HL-60 (cell line): ENCODE measurements around the gene ZNF705A.

Experiments used
- GABPA ChIP-seq: IDR thresholded peaks from 2 replicates; pipeline ENCODE4 v1.6.1; 2012; ENCODE audit warnings: low read depth
- POLR2AphosphoS5 ChIP-seq: IDR thresholded peaks from 2 replicates; pipeline ENCODE4 v1.6.1; 2012; ENCODE audit warnings: low read depth
- SPI1 ChIP-seq: IDR thresholded peaks from 2 replicates; pipeline ENCODE4 v1.6.1; 2012; ENCODE audit warnings: low read depth, mild to moderate bottlenecking, borderline replicate concordance
- TF ChIP-seq, protein P1 (sequence below): IDR thresholded peaks from 2 replicates; pipeline ENCODE4 v1.6.1; 2012; ENCODE audit warnings: low read depth; ENCODE audit not compliant: insufficient replicate concordance
- TF ChIP-seq, protein P2 (sequence below): IDR thresholded peaks from one replicate; pipeline ENCODE4 v1.5.1; 2011; ENCODE audit warnings: low read length, control low read depth, inconsistent platforms; ENCODE audit not compliant: insufficient read depth

GRCh38 chr12:8156416-8156815 is 399 bp upstream of the ZNF705A start:
- TF ChIP-seq, protein P1, sequence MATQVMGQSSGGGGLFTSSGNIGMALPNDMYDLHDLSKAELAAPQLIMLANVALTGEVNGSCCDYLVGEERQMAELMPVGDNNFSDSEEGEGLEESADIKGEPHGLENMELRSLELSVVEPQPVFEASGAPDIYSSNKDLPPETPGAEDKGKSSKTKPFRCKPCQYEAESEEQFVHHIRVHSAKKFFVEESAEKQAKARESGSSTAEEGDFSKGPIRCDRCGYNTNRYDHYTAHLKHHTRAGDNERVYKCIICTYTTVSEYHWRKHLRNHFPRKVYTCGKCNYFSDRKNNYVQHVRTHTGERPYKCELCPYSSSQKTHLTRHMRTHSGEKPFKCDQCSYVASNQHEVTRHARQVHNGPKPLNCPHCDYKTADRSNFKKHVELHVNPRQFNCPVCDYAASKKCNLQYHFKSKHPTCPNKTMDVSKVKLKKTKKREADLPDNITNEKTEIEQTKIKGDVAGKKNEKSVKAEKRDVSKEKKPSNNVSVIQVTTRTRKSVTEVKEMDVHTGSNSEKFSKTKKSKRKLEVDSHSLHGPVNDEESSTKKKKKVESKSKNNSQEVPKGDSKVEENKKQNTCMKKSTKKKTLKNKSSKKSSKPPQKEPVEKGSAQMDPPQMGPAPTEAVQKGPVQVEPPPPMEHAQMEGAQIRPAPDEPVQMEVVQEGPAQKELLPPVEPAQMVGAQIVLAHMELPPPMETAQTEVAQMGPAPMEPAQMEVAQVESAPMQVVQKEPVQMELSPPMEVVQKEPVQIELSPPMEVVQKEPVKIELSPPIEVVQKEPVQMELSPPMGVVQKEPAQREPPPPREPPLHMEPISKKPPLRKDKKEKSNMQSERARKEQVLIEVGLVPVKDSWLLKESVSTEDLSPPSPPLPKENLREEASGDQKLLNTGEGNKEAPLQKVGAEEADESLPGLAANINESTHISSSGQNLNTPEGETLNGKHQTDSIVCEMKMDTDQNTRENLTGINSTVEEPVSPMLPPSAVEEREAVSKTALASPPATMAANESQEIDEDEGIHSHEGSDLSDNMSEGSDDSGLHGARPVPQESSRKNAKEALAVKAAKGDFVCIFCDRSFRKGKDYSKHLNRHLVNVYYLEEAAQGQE = no peak
- TF ChIP-seq, protein P2, sequence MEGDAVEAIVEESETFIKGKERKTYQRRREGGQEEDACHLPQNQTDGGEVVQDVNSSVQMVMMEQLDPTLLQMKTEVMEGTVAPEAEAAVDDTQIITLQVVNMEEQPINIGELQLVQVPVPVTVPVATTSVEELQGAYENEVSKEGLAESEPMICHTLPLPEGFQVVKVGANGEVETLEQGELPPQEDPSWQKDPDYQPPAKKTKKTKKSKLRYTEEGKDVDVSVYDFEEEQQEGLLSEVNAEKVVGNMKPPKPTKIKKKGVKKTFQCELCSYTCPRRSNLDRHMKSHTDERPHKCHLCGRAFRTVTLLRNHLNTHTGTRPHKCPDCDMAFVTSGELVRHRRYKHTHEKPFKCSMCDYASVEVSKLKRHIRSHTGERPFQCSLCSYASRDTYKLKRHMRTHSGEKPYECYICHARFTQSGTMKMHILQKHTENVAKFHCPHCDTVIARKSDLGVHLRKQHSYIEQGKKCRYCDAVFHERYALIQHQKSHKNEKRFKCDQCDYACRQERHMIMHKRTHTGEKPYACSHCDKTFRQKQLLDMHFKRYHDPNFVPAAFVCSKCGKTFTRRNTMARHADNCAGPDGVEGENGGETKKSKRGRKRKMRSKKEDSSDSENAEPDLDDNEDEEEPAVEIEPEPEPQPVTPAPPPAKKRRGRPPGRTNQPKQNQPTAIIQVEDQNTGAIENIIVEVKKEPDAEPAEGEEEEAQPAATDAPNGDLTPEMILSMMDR = no peak
- TF ChIP-seq POLR2AphosphoS5 (no peak), SPI1 (no peak), GABPA (no peak)
